NCI-H1436 treated with DMSO at 0.1 percent for 48 hours (cell line): ENCODE data around the gene SLC2A13.
"Not testable (repeated sequence)": the region's sequence is repeated elsewhere in the genome, so short reads cannot be mapped to it uniquely, and the experiment has no call there.

Experiments
- DNase-seq: peaks from one replicate; lab custom pipeline; 2025; lab: John Stamatoyannopoulos, UW

Gene SLC2A13

DNA sequence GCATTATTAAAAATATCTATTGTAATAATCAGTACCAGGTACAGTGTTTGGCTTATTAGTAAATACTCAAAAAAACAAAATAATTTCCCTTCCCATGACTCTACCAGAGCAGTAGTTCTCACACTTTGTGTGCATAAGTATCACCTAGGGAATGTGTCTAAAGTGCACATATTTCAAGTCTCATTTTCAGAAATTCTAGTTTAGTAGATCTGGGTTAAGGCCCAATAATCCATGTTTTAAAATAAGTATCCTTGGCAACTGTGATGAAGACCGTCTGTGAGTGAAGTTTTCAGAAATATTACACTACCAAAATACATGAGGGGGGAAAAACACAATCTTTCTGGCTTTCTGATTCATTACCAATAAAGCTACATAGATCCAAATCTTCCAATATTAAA lies 237.6 kb downstream of the SLC2A13 start:
- DNase-seq: no peak

DNA sequence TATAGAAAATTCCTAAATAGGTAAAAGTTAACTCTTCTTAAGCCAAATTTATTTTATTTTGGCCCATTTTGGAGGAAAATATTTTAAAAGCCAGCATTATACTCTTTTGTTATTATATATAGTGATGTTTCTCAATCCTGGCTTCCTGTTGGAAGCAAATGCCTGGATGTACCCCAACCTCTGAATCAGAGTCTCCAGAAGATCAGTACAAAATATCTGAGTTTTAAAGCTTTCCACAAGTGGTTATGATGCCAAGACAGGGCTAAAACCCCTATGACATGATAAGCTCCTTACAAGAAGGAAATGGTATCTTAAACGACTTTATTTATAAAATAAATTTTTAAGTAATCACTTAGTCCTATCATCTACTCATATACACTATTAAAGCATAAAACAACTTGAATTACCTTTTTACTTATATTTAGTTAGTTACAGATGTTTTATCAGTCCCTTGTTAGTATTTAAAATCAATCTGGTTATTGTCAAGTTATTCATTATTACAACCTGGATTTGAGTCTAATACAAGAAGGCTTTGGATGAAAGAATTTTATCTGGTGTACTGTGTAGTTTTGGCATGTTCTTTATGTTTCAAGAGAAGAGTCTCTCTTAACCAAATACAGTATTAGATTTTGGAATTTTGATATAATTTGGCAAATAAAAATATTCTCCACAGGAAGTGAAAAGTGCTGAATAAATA lies 238.1 kb downstream of the SLC2A13 start:
- no peak for DNase-seq

DNA sequence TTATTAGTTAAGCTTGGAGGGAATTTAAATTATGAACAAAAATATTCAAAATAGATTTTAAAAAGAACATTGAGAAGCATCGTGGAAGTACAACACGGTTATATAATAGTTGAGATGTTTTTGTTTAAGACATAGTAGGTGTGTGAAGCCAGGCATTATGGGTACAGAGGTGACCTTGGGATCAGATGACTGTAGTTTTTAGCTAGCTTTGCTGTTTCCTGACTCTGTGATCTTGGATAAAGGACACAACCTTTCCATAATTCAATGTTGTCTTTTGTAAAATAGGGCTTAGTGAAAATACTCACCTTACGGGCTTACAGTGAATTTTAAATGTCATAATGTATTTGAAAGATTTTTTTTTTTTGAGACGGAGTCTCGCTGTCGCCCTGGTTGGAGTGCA lies 239.7 kb downstream of the SLC2A13 start:
- no peak for DNase-seq

DNA sequence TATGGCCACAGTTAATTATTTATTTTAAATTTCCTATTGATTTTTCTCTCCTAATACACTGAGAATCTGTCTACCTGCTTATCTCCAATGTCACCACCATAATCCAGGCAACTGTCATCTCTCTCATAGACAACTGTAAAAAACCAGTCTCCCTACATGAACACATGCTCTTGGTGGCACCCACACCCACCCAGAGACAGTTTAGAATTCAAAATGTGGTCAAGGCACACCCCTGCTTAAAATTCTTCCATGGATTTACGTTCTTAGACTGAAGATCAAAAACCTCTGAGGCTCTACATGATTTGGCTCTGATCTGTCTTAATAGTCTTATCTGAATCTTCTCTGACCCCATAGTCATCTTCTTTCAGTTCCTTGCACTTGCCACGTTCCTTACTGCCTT lies 245.2 kb downstream of the SLC2A13 start:
- no peak for DNase-seq

DNA sequence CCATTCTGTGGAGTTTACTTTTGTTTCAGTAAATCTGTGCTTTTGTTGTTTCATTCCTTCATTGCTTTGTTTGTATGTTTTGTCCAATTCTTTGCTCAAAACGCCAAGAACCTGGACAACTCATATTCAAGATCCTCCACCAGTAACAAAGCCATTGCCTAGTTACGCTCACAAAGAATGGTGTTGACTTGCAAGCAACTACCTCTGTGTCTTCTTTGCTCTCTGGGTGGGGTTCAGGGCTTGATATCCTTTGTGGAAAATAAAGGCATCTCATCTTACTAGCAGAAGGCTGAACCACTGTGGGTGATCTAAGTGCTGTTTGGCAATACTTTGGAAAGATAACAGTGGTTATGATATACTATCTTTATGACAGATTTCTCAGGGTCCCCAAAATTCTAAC lies 252.9 kb downstream of the SLC2A13 start:
- DNase-seq: no peak

DNA sequence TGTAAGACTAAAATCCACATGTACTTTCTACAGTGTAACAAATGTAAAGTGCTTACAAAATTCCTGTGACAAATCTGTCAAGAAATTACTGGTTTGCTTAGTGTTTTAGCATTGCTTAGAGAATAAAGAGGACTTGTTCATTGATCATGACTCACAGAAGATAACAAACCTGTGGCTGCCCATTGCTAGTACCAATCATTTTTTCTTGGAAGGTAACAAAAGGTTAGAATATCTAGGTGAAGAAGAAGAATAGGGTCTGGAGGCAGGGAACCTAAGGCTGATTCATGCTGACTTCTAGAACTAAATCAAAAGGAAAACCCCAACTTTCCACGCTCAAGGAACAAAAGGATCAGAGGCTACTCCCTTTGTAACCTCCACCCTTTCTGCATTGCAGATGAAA lies 253.5 kb downstream of the SLC2A13 start:
- DNase-seq: no peak

DNA sequence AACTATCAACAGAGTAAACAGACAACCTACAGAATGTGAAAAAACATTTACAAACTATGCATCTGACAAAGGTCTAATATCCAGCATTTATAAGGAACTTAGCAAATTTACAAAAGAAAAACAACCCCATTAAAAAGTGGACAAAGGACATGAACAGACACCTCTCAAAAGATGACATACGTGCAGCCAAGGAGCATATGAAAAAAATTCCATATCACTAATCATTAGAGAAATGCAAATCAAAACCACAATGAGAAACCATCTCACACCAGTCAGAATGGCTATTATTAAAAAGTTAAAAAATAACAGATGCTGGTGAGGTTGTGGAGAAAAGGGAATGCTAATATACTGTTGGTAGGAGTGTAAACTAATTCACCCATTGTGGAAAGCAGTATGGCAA lies 257.7 kb downstream of the SLC2A13 start:
- DNase-seq: not testable (repeated sequence)

DNA sequence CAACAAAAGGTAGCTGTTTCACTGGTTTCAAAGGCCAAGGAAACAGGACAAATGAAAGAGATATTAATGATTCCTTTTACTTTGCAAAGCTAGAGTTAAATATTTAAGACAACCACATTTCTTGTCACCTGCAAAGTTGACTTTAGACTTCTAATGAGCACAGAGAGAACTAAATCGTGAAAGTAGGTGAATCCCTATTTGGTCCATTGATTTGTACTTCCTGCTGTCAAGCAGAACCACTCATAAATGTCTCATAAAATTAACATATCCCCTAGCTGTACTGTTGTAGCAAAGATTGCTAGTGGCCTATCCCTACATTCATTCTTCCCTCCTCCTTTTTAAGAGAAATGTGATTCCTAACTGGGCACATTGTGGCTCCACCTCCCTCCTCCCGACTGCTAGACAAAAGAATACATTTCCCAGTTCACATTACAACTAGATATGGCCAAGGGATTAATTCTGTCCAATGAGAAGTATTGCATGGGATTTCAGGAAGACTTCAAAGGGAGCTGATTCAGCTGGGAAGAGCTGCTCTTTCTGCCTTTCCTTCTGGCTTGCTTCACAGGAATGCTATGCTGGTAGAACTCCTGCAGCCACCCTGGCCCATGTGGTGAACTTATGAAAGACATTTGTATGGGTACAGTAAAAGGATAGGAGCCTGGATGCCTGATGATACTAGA lies 258.8 kb downstream of the SLC2A13 start:
- DNase-seq: no peak

DNA sequence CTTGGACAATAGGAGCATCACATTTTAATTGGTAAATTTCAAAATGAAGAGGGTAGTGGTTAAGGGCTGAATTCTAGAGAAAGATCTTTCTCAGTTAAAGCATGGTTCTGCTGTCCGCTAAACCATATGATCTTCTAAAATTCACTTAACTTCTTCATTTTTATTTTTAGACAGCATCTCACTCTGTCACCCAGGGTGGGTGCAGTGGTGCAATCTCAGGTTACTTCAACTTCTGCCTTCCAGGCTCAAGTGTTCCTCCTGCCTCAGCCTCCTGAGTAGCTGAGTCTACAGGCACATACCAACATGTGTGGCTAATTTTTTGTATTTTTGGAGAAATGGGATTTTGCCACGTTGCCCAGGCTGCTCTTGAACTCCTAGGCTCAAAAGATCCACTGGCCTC lies 259.6 kb downstream of the SLC2A13 start:
- no peak for DNase-seq

DNA sequence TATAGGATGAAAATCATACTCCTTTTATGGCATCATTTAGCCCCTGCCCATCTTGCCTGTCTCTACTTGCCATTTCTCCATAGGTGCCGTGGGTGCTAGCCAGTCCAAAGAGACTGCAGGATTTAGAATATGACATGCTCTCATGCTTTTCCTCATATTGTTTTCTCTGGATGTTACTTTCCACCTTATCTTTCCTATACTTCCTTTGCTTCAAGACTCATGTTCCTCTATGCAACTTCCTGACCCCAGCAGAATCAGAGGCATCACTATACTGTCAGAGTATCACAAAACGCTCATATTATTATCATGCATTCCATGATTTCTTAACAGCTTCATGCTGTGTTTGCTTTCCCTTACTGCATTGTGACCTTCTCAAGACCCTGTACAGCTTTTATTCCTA lies 265.5 kb downstream of the SLC2A13 start:
- no peak for DNase-seq

DNA sequence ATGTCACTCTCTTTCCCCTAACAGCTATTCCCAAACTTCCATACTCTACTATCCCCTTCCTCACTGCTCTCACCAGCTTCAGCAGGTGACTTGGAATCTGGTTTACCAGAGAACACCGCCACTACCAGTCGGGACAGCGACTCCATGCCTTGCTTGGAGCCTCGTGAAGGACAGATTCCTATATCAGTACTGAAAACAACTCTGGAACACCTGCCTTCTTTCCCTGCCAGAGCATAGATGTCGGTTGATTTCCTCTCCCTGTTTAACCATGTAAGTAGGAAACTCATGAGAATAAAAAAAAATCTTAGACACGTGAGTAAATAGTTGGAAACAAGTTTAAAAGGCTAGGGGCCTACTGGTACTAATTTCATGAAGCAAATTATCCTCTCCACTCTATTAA lies 266.8 kb downstream of the SLC2A13 start:
- no peak for DNase-seq

DNA sequence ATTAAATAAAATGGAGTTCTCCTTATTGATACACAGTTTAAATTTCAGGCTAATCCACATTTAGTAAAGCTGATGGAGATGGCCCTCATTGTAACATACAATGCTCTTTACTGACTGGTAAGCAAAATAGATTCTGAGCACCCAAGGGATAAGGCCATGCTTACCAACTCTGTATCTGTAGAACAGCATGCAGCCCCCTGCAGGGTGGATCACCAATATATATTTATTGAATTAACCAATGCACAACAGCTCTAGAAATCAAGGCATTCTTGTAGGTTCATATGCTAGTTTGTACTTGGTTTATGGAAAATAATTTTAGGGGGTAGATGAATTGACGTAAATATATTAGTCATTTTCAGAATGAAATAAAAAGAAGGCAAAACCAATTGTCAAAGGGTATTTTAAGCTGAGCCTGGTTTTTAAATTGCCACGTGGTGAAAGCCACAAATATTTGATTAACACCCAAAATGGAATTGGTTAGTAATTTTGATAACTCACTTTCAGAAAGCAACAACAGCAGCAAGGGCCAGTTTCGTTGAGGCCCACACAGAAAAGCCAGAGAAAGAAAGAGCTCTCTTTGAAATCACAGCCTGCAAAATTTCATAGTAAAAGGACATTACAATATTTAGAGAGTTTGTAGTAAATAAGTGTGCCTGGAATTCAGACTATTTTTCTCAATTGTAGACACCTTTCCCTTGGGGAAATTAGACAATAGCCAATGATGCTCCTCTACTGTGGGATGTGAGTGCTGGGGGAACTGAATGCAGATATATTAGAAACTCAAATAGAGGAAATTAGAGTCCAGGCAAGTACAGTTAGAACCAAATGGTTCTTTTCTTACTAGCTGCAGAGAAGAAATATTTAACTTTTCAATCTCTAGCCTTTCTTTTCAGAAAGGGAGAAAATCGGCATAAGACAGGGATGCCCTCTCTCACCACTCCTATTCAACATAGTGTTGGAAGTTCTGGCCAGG lies 270.1 kb downstream of the SLC2A13 start:
- DNase-seq: no peak

DNA sequence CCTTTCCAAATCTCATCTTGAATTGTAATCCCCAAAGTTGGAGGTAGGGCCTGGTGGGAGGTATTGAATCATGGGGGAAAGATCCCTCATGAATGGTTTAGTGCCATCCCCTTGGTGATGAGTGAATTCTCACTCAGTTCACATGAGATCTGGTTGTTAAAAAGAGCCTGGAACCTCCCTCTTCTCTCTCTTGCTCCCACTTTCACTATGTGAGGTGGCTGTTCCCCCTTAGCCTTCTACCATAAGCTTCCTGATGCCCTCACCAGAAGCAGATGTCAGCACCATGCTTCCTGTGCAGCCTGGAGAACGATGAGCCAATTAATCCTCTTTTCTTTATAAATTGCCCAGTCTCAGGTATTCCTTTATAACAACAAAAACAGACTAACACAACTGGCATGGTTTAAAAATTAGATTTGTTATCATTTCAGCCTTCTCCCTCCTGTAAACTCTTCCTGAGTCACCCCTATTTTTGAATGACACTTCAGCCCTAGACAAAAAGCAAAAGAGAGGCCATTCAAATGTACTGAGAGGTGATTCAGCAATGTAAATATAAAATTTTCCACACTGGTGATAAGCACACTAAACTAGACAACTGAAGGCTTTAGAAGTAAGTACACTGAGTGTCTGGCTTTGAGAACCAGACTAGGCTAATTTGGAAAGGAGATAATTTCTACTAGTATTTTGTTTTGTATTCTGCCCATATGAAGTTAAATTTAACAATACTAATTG lies 274.1 kb downstream of the SLC2A13 start:
- no peak for DNase-seq

DNA sequence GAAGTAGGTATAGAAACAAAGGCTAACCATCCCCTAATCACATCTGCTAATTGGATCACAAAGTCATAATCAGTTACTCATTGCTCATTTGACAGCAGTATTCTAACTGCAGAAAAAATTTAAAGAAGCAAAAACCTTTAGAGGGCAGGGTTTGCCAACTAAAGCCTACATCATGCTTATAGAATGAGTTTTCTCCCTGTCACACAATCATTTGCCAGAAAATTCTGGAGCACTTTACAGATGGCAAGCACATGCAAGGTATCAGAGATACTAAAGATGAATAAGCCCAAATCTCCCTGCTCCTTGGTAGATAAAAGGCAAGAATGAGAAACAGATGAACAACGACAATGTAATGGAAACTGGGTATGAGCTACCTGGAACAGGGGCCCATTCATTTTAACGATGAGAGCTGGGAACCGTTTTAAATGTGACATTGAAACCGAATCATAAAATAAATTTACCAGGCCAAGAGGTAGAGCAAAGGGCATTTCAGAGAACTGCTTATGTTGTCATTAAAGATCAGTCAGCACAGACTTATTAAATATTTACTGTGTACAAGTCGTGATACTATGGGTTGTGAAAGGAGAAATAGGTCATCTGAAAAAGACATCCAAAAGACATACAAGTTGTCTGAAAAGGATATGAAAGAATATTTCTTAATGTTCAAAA lies 274.9 kb downstream of the SLC2A13 start:
- no peak for DNase-seq

DNA sequence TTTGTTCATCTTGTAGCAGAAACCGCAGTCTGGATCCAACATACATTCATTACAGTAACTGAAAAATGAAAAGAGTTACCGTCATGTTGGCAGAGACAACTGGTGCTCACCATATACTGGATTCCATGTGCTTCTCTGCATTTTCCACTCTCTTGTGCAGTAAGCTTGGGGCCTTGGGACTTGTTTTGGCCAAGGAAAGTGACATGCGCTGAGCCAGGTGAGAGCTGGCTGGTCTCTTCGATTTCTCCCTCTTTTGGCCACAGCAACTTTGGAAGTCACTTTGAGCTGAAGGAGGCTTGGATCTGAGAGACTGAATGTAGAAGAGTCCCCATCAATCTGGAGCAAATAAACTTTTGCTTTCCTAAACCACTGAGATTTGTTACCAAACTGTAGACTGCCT lies 275.7 kb downstream of the SLC2A13 start:
- DNase-seq: no peak

DNA sequence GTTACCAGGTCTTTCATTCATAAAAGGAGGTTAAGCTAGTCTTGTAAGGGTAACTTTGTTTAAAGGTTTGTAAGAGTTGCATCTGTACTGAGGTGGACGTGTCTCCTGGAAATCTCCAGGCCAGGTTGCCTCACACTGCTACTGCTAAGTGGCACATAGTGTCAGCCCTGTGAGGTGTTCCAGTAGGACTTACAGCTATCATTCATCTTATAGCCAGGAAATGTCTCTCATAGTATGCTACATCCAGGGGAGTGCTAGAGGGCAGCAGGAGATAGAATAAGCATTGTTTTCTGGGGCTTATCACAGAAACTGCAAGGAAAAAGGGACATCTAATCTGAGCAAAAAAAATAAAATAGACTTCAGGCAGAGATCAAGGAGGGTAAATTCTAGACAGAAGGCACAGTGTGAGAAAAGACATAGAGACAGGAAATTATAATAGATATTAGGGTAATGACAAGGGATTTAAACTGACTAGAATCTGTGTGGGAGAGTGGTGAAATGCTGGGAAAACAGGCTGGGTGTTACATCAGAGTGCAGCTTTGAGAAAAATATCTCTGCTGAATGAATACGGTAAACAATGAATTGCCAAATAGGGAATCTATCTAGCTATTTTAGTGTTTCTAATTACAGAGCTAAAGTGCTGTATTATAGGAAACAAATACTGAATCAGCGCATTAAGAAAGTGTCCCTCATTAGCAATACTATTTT lies 281.2 kb downstream of the SLC2A13 start:
- DNase-seq: no peak

DNA sequence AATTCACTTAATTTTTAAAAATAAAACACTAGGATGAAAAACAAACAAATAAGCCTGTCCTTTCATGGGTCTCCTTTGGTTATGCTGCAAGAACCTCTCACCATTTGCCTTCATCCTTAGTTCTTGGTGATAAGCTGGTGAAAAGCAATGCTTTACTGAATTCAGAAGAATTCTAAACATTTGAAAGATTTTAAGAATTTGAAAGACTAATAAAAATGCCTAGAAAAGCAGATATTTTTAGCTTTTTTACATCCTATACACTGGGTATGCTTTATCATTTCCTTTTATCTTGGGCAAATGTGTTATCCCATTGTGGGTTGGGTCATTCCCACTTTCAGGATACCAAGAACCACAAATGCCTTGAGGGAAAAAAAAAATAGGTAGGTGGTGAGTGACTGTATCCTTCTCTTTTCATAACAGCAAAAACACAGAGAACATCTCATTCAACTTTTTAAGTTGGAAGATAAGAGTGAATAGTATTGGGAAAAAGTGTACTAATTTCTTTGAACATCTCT lies 289.2 kb downstream of the SLC2A13 start:
- no peak for DNase-seq

DNA sequence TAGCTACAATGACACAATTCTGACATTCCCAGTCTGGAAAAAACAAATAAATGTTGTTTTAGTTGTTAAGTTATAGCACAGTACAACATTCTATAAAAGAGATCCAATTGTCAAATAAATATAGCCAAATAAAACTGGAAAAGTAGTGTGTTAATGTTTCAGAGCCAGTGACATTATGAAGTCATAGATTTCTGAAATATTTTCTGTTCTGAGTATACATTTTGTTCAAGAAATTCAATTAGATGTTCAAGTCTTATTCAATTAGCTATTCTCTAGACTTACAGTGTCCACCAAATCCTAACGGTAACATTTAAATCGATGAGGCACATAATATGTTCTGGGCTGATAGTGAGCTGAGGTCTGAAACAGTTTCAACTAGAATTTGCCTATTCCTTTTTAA lies 290.1 kb downstream of the SLC2A13 start:
- no peak for DNase-seq

DNA sequence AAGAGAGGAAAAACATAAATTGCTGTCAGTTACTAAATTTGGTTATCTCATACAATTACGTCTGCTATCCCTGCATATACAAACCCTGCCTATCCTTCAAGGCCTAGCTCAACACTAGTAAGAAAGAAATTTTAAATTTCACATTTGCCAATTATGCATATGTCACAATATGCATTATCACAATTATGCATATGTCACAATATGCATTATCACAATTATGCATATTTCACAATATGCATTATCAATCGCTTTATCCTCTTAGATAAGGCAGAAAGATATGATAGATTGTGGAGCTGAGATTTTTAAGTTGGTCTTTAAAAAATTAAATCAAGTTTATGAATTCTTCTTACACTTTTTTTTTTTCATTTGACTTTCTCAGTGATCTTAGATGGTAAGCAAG lies 291.3 kb downstream of the SLC2A13 start:
- DNase-seq: no peak

DNA sequence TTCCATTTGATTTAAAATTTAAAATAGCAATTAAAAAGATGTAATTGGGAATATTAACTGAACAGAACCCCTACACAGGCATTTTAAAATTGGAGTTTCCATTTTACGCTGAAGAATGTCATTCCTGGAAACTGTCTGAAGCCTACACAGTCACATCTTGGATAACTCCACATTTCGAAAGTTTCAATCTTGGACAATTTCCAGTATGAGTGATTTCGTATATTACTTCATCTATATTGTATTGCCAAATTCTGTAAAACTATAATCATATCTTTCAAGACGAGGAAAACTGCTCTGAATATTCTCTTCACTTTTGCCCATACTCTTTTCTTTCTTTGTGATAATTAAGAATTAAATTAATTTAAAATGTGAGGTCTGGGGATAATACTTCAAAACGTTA lies 292.1 kb downstream of the SLC2A13 start:
- no peak for DNase-seq

DNA sequence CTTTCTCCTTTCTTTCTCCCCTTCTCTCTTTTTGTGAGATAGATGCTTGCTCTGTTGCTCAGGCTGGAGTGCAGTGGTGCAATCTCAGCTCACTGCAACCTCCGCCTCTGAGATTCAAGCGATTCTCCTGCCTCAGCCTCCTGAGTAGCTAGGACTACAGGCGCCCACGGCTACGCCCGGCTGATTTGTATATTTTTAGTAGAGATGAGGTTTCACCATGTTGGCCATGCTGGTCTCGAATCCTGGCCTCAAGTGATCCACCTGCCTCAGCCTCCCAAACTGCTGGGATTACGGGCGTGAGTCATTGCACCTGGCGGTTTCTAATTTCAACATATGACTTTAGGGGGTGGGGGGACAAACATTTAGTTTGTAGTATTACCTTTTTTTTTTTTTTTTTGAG lies 293.4 kb downstream of the SLC2A13 start:
- DNase-seq: not testable (repeated sequence)
